ENCODE measurements around the gene CNTROB.

DNA sequence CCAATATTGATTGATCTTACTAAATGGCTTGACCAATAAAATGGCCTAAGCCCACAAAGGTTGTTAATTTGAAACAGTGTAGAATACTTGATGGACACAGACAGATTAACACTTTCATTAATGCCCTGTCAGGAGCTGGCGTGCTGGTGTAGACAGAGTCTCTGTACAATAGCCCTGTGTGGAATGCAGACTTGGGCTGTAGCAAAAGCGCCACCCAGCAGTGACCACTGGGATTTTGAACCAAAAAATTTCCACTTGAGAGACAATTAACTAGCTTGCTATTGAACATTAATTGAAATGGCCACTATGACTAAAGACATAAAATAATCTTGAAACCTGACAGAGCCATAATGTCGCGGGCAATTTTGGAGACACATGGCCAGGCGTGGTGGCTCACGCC is 50.7 kb downstream of the CNTROB start:
- TF ChIP-seq EZH2phosphoT487 (IDR thresholded peaks at IDR 0.05; ENCODE audit: borderline replicate concordance, low read length) = no peak
- TF ChIP-seq, protein P1, sequence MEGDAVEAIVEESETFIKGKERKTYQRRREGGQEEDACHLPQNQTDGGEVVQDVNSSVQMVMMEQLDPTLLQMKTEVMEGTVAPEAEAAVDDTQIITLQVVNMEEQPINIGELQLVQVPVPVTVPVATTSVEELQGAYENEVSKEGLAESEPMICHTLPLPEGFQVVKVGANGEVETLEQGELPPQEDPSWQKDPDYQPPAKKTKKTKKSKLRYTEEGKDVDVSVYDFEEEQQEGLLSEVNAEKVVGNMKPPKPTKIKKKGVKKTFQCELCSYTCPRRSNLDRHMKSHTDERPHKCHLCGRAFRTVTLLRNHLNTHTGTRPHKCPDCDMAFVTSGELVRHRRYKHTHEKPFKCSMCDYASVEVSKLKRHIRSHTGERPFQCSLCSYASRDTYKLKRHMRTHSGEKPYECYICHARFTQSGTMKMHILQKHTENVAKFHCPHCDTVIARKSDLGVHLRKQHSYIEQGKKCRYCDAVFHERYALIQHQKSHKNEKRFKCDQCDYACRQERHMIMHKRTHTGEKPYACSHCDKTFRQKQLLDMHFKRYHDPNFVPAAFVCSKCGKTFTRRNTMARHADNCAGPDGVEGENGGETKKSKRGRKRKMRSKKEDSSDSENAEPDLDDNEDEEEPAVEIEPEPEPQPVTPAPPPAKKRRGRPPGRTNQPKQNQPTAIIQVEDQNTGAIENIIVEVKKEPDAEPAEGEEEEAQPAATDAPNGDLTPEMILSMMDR (IDR thresholded peaks at IDR 0.05; ENCODE audit: low read depth, low read length, poor library complexity, severe bottlenecking) = no peak

Data from DOHH2 (cell line).